ENCODE data around the gene CAPRIN1.

Gene CAPRIN1

GRCh38 chr11:34146411-34146810 is 94.9 kb downstream of the CAPRIN1 start:
- peaks cover 76% of the 10 kb centered on the region; the same call in 1 of the 2 replicates for H3K36me3 ChIP-seq (ENCODE audit: insufficient read depth, low read length)
- H3K4me2 ChIP-seq (ENCODE audit: low read depth, low read length, poor library complexity, severe bottlenecking) = no peak overlapping the region

GRCh38 chr11:34146866-34147265 is 95.3 kb downstream of the CAPRIN1 start:
- Histone ChIP-seq H4K20me1 (ENCODE audit: insufficient read depth, low read length, poor library complexity, severe bottlenecking) (no peaks in the 10 kb centered on the region), H3K4me1 (ENCODE audit: insufficient read depth, low read length, poor library complexity, severe bottlenecking) (no peaks in the 10 kb centered on the region), H3K9me2 (replicated peaks; ENCODE audit: low read depth, low read length) (no peaks in the 10 kb centered on the region), H3K4me3 (ENCODE audit: low read length, poor library complexity, severe bottlenecking) (no peak overlapping the region), H3K9ac (ENCODE audit: low read depth, low read length, poor library complexity, severe bottlenecking) (no peak overlapping the region), H2AFZ (ENCODE audit: low read length) (no peak overlapping the region), H3K27me3 (ENCODE audit: insufficient read depth, low read length, poor library complexity, severe bottlenecking) (no peaks in the 10 kb centered on the region), H3K9me3 (ENCODE audit: insufficient read depth, low read depth, low read length) (no peaks in the 10 kb centered on the region), H3K36me3 (ENCODE audit: insufficient read depth, low read length) (peaks cover 71% of the 10 kb centered on the region; the same call in 1 of the 2 replicates), H3K4me2 (ENCODE audit: low read depth, low read length, poor library complexity, severe bottlenecking) (no peak overlapping the region), H3F3A (ENCODE audit: low read depth) (no peaks in the 10 kb centered on the region), H3K79me2 (ENCODE audit: insufficient read depth, low read length) (no peaks in the 10 kb centered on the region)
- TF ChIP-seq EZH2phosphoT487 (IDR thresholded peaks at IDR 0.05; ENCODE audit: borderline replicate concordance) (no peak), CTCF (conservative IDR thresholded peaks at IDR 0.05; ENCODE audit: low read length) (no peak)

More at GRCh38 chr11:34146411-34146810, 94.9 kb downstream of the CAPRIN1 start:
- Histone ChIP-seq H3F3A (ENCODE audit: low read depth) (no peaks in the 10 kb centered on the region), H3K9me2 (replicated peaks; ENCODE audit: low read depth, low read length) (no peaks in the 10 kb centered on the region), H3K4me1 (ENCODE audit: insufficient read depth, low read length, poor library complexity, severe bottlenecking) (no peaks in the 10 kb centered on the region), H3K9ac (ENCODE audit: low read depth, low read length, poor library complexity, severe bottlenecking) (no peak overlapping the region), H3K4me3 (ENCODE audit: low read length, poor library complexity, severe bottlenecking) (no peak overlapping the region), H3K27me3 (ENCODE audit: insufficient read depth, low read length, poor library complexity, severe bottlenecking) (no peaks in the 10 kb centered on the region), H3K9me3 (ENCODE audit: insufficient read depth, low read depth, low read length) (no peaks in the 10 kb centered on the region), H4K20me1 (ENCODE audit: insufficient read depth, low read length, poor library complexity, severe bottlenecking) (no peaks in the 10 kb centered on the region), H2AFZ (ENCODE audit: low read length) (no peak overlapping the region), H3K79me2 (ENCODE audit: insufficient read depth, low read length) (no peaks in the 10 kb centered on the region)
- no peak for TF ChIP-seq CTCF (conservative IDR thresholded peaks at IDR 0.05; ENCODE audit: low read length)
- no peak for TF ChIP-seq EZH2phosphoT487 (IDR thresholded peaks at IDR 0.05; ENCODE audit: borderline replicate concordance)

GRCh38 chr11:34147581-34147980 is 96.0 kb downstream of the CAPRIN1 start:
- peaks cover 64% of the 10 kb centered on the region; the same call in 1 of the 2 replicates for H3K36me3 ChIP-seq (ENCODE audit: insufficient read depth, low read length)
- no peaks in the 10 kb centered on the region for H3K79me2 ChIP-seq (ENCODE audit: insufficient read depth, low read length)
- TF ChIP-seq CTCF (conservative IDR thresholded peaks at IDR 0.05; ENCODE audit: low read length) = no peak
- TF ChIP-seq EZH2phosphoT487 (IDR thresholded peaks at IDR 0.05; ENCODE audit: borderline replicate concordance) = no peak
- H3K4me3 ChIP-seq (ENCODE audit: low read length, poor library complexity, severe bottlenecking) = no peak overlapping the region
- H3K9me2 ChIP-seq (replicated peaks; ENCODE audit: low read depth, low read length) = no peaks in the 10 kb centered on the region
- H3K4me2 ChIP-seq (ENCODE audit: low read depth, low read length, poor library complexity, severe bottlenecking) = no peak overlapping the region
- no peaks in the 10 kb centered on the region for H3K4me1 ChIP-seq (ENCODE audit: insufficient read depth, low read length, poor library complexity, severe bottlenecking)
- H2AFZ ChIP-seq (ENCODE audit: low read length) = no peak overlapping the region
- no peaks in the 10 kb centered on the region for H3K9me3 ChIP-seq (ENCODE audit: insufficient read depth, low read depth, low read length)
- H3F3A ChIP-seq (ENCODE audit: low read depth) = no peaks in the 10 kb centered on the region
- no peak overlapping the region for H3K9ac ChIP-seq (ENCODE audit: low read depth, low read length, poor library complexity, severe bottlenecking)
- no peaks in the 10 kb centered on the region for H3K27me3 ChIP-seq (ENCODE audit: insufficient read depth, low read length, poor library complexity, severe bottlenecking)
- H4K20me1 ChIP-seq (ENCODE audit: insufficient read depth, low read length, poor library complexity, severe bottlenecking) = no peaks in the 10 kb centered on the region
